Esophagus muscularis mucosa (tissue), 4 donors: ENCODE data around the gene ORC6. TPM values are rescaled to one million over a fixed set of nuclear protein-coding genes. Genes with fewer than 3 reads are reported as not detected.

Experiments used
- DNase-seq: peaks from one replicate; pipeline ENCODE4 v3.0.0-alpha.2; 2017; ENCODE audit errors: extremely low spot score
- H3K27ac ChIP-seq, 4 donors: fragments of 200-600 bp; sonication (generic); replicated peaks in 1 of 4; 1 replicate in 3 of 4; 2 replicates in 1 of 4; pipeline ENCODE4 v1.5.1; 2016 to 2019; ENCODE audit warnings: mild to moderate bottlenecking in 1 of 4
- H3K27me3 ChIP-seq, 4 donors: fragments of 200-600 bp; sonication (generic); one replicate each; pipeline versions ENCODE4 v1.5.1 to v1.6.0; 2016 to 2019
- H3K36me3 ChIP-seq, 4 donors: fragments of 200-600 bp; sonication (generic); one replicate each; pipeline ENCODE4 v1.5.1; 2016 to 2019
- H3K4me1 ChIP-seq, 4 donors: fragments of 200-600 bp; sonication (generic); one replicate each; pipeline ENCODE4 v1.5.1; 2016 to 2019
- H3K4me3 ChIP-seq, 4 donors: fragments of 200-600 bp; sonication (generic); 1 replicate in 2 of 4; 2 replicates in 2 of 4; pipeline ENCODE4 v1.5.1; 2016 to 2019; ENCODE audit warnings: mild to moderate bottlenecking in 4 of 4, moderate library complexity in 1 of 4
- H3K9me3 ChIP-seq, 4 donors: fragments of 200-600 bp; sonication (generic); 1 replicate in 3 of 4; 2 replicates in 1 of 4; pipeline ENCODE4 v1.5.1; 2016 to 2019
- CTCF ChIP-seq, 3 experiments: fragments of 200-600 bp in 2 of 3; fragments of 450-650 bp in 1 of 3; sonication (generic) in 2 of 3; IDR thresholded peaks; one replicate each; pipeline ENCODE4 v1.5.1; 2017 to 2019; ENCODE audit warnings: antibody characterized with exemption in 3 of 3, mild to moderate bottlenecking in 2 of 3, moderate library complexity in 1 of 3
- EP300 ChIP-seq: sonication (generic); formaldehyde crosslinking; IDR thresholded peaks from one replicate; pipeline ENCODE4 v1.6.1; 2017; ENCODE audit warnings: antibody characterized with exemption
- POLR2A ChIP-seq: fragments of 450-650 bp; IDR thresholded peaks from one replicate; pipeline ENCODE4 v1.6.1; 2017; ENCODE audit warnings: antibody characterized with exemption, moderate library complexity, mild to moderate bottlenecking, low read depth
- POLR2AphosphoS5 ChIP-seq, 2 donors: sonication (generic); formaldehyde crosslinking; IDR thresholded peaks; one replicate each; pipeline ENCODE4 v1.6.1; 2017; ENCODE audit warnings: antibody characterized with exemption in 2 of 2
- WGBS: methylation state at CpG from one replicate; pipeline ENCODE4 v1.1.5; 2018; 5-methylcytosine and 5-hydroxymethylcytosine counted together
- intact Hi-C: fragments of 100-400 bp; cut with DNase I; formaldehyde crosslinking; loops from one replicate; pipeline ENCODE4 v1.15.1; 2023
- total RNA-seq, 4 donors: library from RNA; depleted of rRNA; stranded (reverse); fragments of >200 nt; gene quantifications; one replicate each; pipeline versions ENCODE4 v1.1.0 to v1.2.1, GENCODE V29; 2016

The ORC6 gene
- total RNA-seq, 4 donors from 2014 or later: 0.32 to 0.99 (median 0.67) TPM

DNA sequence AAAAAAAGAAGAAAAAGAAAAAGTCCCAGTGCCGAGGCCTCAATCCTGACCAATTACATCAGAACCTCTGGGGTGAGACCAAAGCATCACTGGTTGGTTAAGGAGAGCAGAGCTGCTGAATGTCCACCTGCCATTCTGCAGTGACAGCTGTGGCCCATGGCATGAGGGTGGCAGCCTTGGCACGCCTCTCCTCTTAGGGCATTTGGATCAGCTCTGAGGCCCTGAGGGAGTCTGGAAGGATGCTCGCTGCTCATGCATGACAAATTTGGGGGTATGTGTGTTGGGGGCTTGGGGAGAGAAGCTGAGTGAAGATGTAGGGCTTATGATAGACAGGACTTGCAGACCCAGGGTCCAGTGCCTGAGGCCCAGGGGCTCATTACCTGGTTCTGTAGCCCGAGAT lies 32.4 kb downstream of the ORC6 start:
- no peaks in the 10 kb centered on the region for H3K27me3 ChIP-seq
- H3K36me3 ChIP-seq: peaks cover 0 to 50% (median 0%) of the 10 kb centered on the region in 4 donors
- WGBS: 93% methylated on average over 4 of the region's 4 CpGs
- DNase-seq: no peak
- no peak overlapping the region for H3K27ac ChIP-seq
- TF ChIP-seq POLR2A (no peak), CTCF (IDR thresholded peaks at IDR 0.05) (no peak), EP300 (no peak), POLR2AphosphoS5 (IDR thresholded peaks at IDR 0.05) (no peak)
- intact Hi-C loops: no loop called here
- peaks cover 0 to 3% (median 0%) of the 10 kb centered on the region in 4 donors for H3K4me1 ChIP-seq
- no peak overlapping the region for H3K4me3 ChIP-seq
- H3K9me3 ChIP-seq: no peaks in the 10 kb centered on the region

DNA sequence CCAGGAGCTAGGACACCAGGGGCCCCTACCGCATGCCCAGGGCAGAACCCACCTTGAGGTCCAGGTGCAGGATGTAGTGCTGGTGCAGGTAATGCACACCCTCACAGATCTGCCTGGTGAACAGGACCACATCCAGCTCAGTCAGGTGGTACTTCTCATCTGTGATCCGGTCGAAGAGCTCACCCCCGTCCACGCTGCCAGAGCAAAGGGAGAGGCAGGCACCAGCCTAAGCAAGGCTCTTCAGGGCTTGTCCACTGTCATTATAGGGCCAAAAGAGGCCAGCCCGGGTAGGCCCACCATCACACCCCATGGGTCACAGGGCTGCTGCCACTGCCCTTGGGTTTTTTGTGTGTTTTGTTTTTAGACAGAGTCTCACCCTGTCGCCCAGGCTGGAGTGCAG lies 37.7 kb downstream of the ORC6 start:
- no peaks in the 10 kb centered on the region for H3K27me3 ChIP-seq
- H3K4me1 ChIP-seq: peaks cover 0 to 14% (median 0%) of the 10 kb centered on the region in 4 donors
- no peak for TF ChIP-seq EP300
- no peak for TF ChIP-seq POLR2A
- no peak for TF ChIP-seq POLR2AphosphoS5 (IDR thresholded peaks at IDR 0.05)
- no peak for TF ChIP-seq CTCF (IDR thresholded peaks at IDR 0.05)
- H3K9me3 ChIP-seq: no peaks in the 10 kb centered on the region
- intact Hi-C loops: no loop called here
- H3K36me3 ChIP-seq: peaks cover 0 to 45% (median 0%) of the 10 kb centered on the region in 4 donors
- H3K4me3 ChIP-seq: no peak overlapping the region
- 93% methylated on average over 5 of the region's 7 CpGs for WGBS
- H3K27ac ChIP-seq: no peak overlapping the region
- DNase-seq: no peak

- no peak overlapping the region for H3K27ac ChIP-seq
- WGBS: 95% methylated on average over 9 of the region's 9 CpGs
These were observed 38.2 kb downstream of the ORC6 start for GRCh38 chr16:46727630-46728029.

GRCh38 chr16:46728806-46729205 lies 39.3 kb downstream of the ORC6 start:
- TF ChIP-seq EP300: no peak
- TF ChIP-seq POLR2A: no peak
- TF ChIP-seq CTCF (IDR thresholded peaks at IDR 0.05): no peak
- TF ChIP-seq POLR2AphosphoS5 (IDR thresholded peaks at IDR 0.05): no peak
- H3K27ac ChIP-seq: no peak overlapping the region

More at GRCh38 chr16:46727630-46728029, 38.2 kb downstream of the ORC6 start:
- Histone ChIP-seq H3K9me3 (no peaks in the 10 kb centered on the region), H3K4me1 (peaks cover 0 to 17% (median 0%) of the 10 kb centered on the region in 4 donors), H3K27me3 (no peaks in the 10 kb centered on the region), H3K36me3 (peaks cover 0 to 46% (median 0%) of the 10 kb centered on the region in 4 donors), H3K4me3 (no peak overlapping the region)
- DNase-seq: no peak
- intact Hi-C loops: no loop called here
- TF ChIP-seq EP300 (no peak), CTCF (IDR thresholded peaks at IDR 0.05) (no peak)

DNA sequence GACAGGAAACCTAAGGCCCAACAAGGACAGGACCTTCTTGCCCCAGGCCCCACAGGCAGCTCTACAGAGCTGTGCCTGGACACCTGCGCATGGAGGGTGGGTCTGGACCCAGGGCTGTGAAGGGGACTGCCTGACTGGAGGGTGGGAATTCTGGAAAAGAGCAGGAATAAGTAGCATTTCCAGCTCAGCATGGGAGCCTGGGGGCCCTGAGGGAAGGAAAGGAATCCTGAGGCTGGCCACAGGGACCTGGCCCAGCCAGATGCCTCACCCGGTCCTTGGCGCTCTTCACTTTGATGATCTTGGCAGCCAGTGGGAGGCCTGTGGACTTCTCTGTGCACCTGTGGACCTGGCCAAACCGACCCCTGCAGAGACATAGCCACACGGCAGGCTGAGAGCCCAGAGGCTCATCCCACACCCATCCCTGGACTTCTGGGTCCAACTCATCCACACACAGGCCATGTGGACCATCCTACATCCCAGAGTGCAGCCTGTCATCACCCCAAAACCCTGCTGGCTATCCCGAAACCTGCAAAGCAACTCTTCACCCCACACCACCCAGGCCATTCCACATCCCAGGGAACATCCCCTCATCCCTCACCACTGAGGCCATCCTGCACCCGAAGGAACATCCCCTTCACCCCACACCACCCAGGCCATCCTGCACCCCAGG lies 40.0 kb downstream of the ORC6 start:
- no peaks in the 10 kb centered on the region for H3K9me3 ChIP-seq
- WGBS: 91% methylated on average over 5 of the region's 7 CpGs
- H3K27me3 ChIP-seq: no peaks in the 10 kb centered on the region
- peaks cover 0 to 46% (median 0%) of the 10 kb centered on the region in 4 donors for H3K36me3 ChIP-seq
- no peak overlapping the region for H3K27ac ChIP-seq
- H3K4me3 ChIP-seq: no peak overlapping the region
- TF ChIP-seq POLR2AphosphoS5 (IDR thresholded peaks at IDR 0.05) (no peak), EP300 (no peak)
- intact Hi-C loops: no loop called here
- no peak for DNase-seq
- peaks cover 0 to 17% (median 0%) of the 10 kb centered on the region in 4 donors for H3K4me1 ChIP-seq

More at GRCh38 chr16:46728806-46729205, 39.3 kb downstream of the ORC6 start:
- no peak for DNase-seq
- intact Hi-C loops: no loop called here
- Histone ChIP-seq H3K27me3 (no peaks in the 10 kb centered on the region), H3K4me1 (peaks cover 0 to 17% (median 0%) of the 10 kb centered on the region in 4 donors), H3K36me3 (peaks cover 0 to 46% (median 0%) of the 10 kb centered on the region in 4 donors), H3K4me3 (no peak overlapping the region), H3K9me3 (no peaks in the 10 kb centered on the region)
- WGBS: 85% methylated on average over 14 of the region's 14 CpGs
